ENCODE measurements around the gene MALT1. TPM values are rescaled to one million over a fixed set of nuclear protein-coding genes. Genes with fewer than 3 reads are reported as not detected.
"Not testable (repeated sequence)": the region's sequence is repeated elsewhere in the genome, so short reads cannot be mapped to it uniquely, and the experiment has no call there.

MALT1 gene
- total RNA-seq, 4 donors from 2014 or later, result 40.1 to 48.9 (median 44.4) TPM

- H3K4me3 ChIP-seq (ENCODE audit: low read depth, poor library complexity, severe bottlenecking), result no peak overlapping the region
- intact Hi-C loops (cut with DNase I; ENCODE audit: low total_unique reads), result no loop called here
- no peak for DNase-seq (ENCODE audit: low spot score in 2 of 2)
- 70 to 73% methylated on average over 4 of the region's 4 CpGs for WGBS, 2 donors
- TF ChIP-seq POLR2A (IDR thresholded peaks at IDR 0.05), result no peak
- no peak for TF ChIP-seq CTCF (IDR thresholded peaks at IDR 0.05)
Observed at GRCh38 chr18:58772161-58772560, 100.9 kb downstream of the MALT1 start.

- H3K4me3 ChIP-seq (ENCODE audit: low read depth, poor library complexity, severe bottlenecking), result no peak overlapping the region
- TF ChIP-seq POLR2A (IDR thresholded peaks at IDR 0.05) (no peak), CTCF (IDR thresholded peaks at IDR 0.05) (no peak)
- DNase-seq (ENCODE audit: low spot score in 2 of 2), result no peak
- whole genome bisulfite sequencing, 2 donors, result 93 to 95% methylated on average over 3 of the region's 3 CpGs
- intact Hi-C loops (cut with DNase I; ENCODE audit: low total_unique reads), result no loop called here
Observed at GRCh38 chr18:58776084-58776483, 104.8 kb downstream of the MALT1 start.

- H3K4me3 ChIP-seq (ENCODE audit: low read depth, poor library complexity, severe bottlenecking); intact Hi-C loops (cut with DNase I; ENCODE audit: low total_unique reads); DNase-seq (ENCODE audit: low spot score in 2 of 2): not testable (repeated sequence)
- 66 to 73% methylated on average over 4 of the region's 4 CpGs for WGBS, 2 donors
Observed at GRCh38 chr18:58776541-58776940, 105.3 kb downstream of the MALT1 start.

- TF ChIP-seq CTCF (IDR thresholded peaks at IDR 0.05) (no peak), POLR2A (IDR thresholded peaks at IDR 0.05) (no peak)
Observed at GRCh38 chr18:58777471-58777870, 106.2 kb downstream of the MALT1 start.

GRCh38 chr18:58779529-58779928 is 108.3 kb downstream of the MALT1 start:
- intact Hi-C loops (cut with DNase I; ENCODE audit: low total_unique reads), result no loop called here
- H3K4me3 ChIP-seq (ENCODE audit: low read depth, poor library complexity, severe bottlenecking), result no peak overlapping the region
- WGBS, 2 donors, result 85 to 86% methylated on average over 6 of the region's 6 CpGs
- TF ChIP-seq CTCF (IDR thresholded peaks at IDR 0.05) (no peak), POLR2A (IDR thresholded peaks at IDR 0.05) (no peak)
- no peak for DNase-seq (ENCODE audit: low spot score in 2 of 2)

More at GRCh38 chr18:58777471-58777870, 106.2 kb downstream of the MALT1 start:
- no peak overlapping the region for H3K4me3 ChIP-seq (ENCODE audit: low read depth, poor library complexity, severe bottlenecking)
- WGBS, 2 donors, result 83 to 87% methylated on average over 4 of the region's 4 CpGs
- intact Hi-C loops (cut with DNase I; ENCODE audit: low total_unique reads), result no loop called here
- no peak for DNase-seq (ENCODE audit: low spot score in 2 of 2)

GRCh38 chr18:58780045-58780444 is 108.8 kb downstream of the MALT1 start:
- no peak for TF ChIP-seq CTCF (IDR thresholded peaks at IDR 0.05)
- no peak for TF ChIP-seq POLR2A (IDR thresholded peaks at IDR 0.05)
- 78 to 85% methylated on average over 10 of the region's 10 CpGs for WGBS, 2 donors
- H3K4me3 ChIP-seq (ENCODE audit: low read depth, poor library complexity, severe bottlenecking), result no peak overlapping the region
- intact Hi-C loops (cut with DNase I; ENCODE audit: low total_unique reads), result loop anchor here (5.0 kb wide), 1 partner anchor 277 kb away; no protein-coding TSS in a partner anchor
- no peak for DNase-seq (ENCODE audit: low spot score in 2 of 2)

Measured in lower leg skin (tissue), 4 donors.